Stimulated activated CD8-positive, alpha-beta memory T cell treated with anti-CD3 and anti-CD28 coated beads, Interleukin-12 subunit alpha, Interleukin-12 subunit beta, amount 100 ng/mL, for 24 hours (primary cell): ENCODE data around the gene KY.
"Not testable (repeated sequence)": the region's sequence is repeated elsewhere in the genome, so short reads cannot be mapped to it uniquely, and the experiment has no call there.

Experiments used
- DNase-seq: peaks from one replicate; pipeline ENCODE4 v3.0.0-alpha.2; 2020; ENCODE audit errors: extremely low read depth

The KY gene

DNA sequence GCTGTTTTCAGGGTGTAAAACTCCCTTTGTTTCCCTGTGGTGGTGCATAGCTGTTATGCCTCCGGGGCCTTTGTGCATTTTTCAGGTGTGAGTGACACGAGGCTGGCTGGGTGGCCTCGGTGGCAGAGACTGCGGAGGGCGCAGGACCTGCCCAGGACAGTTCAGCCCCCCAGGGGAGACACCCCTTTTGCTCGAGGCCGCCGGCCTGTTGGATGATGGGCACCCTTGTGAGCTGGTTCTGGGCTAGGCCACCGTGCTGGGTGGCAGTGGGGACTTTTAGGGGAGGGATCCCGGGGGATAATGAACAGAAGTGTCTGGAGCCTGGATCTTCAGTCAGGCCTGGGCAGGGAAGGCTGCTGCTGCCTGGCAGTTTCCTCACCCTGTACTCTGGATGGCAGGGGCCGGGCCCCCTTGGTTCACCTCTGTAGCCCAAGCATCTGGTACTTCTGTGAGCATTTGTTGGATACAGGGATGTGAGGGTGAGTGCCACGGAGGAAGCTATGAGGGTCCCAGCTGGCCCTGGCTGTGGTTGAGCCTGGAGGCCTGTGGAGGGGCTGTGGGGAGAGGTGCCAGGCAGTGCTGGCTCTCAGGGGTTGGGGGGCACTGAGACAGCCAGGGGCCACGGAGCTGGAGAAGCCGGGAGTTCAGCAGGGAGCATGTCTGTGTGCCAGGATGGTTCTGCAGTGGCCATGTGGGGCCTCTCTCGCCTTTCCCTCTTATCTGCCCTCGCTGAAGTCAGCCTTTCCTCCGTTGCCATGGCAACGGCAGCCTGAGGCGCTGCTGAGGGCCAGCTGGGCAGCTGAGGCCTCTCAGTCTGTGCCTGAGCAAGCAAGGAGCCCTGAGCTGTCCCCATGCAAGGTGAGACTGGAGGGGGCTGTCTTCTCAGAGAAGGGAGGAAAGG lies 49.0 kb downstream of the KY start:
- no peak for DNase-seq

DNA sequence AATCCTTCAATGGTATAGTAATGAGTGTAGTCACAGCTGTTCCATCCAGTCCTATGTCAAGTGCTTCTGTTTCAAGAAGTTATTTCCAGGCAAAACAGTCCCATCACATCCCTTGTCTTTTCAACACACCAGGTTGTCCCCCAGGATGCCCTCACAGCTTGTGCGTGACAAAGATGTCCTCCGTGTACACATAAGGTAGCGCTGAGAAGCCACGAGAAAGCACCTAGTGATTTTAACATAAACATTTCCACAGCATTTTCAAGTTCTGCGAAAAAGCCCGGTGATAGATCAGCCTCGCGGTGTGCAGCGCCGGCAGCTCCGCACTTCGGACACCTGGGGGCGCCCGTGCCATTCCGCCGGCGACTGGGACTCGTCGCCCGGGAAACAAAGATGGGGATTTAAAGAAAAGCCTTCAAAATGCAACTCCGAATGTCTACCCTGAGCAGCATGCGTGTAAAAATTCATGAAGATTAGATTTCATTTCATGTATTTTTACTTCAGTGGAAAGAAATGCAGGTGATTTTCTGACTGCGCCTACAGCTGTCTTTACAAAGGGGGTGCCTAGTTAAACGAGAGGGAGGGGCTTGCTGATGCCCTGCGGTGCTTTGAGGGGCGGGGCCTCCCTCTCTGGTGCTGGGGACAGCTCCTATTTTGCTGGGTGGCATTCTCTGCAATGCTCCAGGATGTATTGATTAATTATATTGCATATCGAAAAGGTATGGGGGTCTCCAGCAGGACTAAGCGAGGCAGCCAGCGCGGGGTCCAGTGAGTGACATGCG lies 49.9 kb downstream of the KY start:
- peak; percentile 26 for DNase-seq

DNA sequence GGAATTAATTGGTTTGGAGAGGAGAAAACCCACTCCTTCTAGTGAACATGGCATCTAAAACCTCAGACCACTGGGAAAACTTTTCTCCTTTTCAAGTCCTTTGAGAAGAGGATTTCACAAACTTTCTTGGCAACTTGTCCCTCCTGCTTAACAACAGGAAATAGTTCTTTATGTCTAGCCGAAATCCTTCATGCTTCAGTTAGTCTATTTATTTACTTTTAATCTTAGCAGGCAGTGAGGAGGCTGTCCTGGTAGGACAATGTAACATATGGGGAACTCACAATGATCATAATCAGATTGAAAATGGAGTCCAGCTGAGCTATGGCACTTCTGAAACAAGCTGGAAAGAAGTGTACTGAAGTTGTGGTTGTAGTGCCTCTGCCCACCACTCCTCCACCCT lies 50.6 kb downstream of the KY start:
- no peak for DNase-seq

DNA sequence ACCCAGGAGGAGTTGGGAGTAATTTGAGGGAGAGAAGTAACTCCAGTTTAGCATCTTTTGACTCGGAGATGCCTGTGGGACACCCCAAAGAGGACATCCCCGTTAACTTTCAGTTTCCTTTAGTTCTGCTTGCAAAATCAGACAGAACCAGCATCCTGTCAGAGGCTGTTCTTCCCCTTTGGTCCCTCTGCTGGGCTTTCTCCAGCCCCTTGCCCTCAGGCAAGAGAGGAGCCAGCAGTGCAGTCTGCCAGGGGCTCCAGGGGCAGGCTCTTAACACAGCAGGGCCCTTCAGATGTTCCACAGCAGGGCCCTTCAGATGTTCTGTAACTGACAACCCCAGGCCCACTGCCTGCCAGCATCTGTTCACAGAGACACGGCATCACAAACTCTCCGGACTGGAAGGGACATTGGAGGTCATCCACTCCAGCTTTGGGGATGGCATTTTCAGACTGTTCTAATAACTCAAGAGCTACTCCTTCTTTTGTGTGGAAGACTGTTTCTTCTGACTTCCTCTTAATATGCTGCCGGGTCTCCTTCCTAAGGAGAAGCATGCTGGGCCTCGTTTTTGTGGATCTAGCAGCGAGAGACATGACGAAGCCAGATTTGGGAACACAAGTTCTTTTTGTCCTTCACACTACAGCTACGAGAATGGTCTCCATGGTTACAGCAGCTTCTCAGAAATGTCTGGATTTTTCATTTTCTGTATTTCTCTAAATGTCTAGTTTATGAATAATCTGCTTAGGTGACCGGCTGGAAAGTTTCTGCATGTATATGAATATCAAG lies 51.9 kb downstream of the KY start:
- DNase-seq = no peak

DNA sequence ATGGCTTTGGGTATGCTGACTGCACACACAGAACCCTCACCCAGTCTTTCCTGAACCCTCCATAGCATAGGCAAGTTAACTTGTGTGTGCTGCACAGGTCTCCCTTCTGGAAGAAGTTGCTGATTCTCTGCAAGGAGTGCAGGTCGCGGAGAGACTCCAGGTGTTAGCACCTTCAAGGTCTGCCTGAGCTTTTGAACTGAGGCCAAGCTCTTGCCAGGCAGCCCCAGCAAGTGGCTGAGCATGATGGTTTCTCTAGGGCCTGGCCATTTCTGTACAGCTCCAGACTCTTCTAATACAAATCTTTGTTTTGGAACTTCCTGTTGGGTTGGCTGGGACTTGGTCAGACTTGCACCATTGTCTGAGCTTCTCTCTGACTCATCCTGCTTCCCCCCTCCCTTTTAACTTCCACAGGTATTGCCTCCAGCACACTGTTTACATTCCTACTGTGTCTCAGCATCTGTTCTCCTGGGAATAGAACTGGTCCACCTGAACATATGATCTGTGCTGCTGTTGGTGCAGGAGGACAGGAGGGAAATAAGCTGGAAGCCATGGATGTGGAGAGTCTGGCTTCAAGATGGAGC lies 53.3 kb downstream of the KY start:
- no peak for DNase-seq

DNA sequence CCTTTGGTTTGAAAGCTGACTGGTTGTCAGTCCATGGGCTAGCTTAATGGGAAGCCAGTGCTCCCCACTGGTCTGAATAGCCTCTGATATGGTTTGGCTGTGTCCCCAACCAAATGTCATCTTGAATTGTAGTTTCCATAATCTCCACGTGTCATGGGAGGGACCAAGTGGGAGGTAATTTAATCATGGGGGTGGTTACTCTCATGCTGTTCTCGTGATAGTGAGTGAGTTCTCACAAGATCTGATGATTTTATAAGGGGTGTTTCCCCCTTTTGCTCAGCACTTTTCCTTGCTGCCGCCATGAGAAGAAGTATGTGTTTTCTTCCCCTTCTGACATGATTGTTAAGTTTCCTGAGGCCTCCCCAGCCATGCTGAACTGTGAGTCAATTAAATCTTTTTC lies 55.8 kb downstream of the KY start:
- DNase-seq = not testable (repeated sequence)

DNA sequence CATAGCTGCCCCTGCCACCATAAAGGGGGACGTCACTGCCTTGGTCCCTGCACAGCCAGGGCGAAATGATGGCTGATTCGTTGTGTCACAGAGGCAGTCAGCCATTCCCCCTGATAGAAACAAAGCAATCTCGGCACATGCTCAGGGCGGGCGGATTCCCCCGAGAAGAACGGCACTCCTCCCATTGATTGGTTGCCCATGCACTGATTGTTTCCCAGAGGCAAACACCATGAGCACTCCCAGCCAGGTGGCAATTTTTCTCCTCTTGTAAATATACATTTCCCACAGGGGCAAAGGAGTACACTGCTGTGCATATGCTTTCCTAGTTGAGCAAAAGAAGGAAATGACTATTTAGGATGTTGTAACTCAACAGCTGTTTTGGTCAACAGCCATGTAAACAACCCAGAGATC lies 56.5 kb downstream of the KY start:
- DNase-seq = no peak

DNA sequence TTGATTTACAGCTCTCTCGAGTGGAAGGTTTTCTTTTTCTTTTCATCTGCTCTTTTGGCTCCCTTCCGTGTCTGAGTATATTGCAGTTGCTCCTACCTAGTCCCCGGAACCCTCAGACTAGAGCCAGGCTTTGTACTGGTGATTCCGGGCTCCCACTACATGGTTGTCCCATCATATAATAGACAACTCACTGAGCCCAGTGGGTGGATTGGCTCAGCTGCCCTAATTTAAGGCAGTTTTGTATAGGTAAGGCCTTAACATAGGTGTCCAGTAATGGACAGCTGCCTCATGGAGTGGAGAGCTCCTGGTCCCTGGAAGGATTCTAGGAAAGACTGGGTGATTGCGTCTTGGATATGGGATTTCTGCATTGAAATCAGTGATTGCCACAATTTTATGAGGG lies 58.0 kb downstream of the KY start:
- no peak for DNase-seq

DNA sequence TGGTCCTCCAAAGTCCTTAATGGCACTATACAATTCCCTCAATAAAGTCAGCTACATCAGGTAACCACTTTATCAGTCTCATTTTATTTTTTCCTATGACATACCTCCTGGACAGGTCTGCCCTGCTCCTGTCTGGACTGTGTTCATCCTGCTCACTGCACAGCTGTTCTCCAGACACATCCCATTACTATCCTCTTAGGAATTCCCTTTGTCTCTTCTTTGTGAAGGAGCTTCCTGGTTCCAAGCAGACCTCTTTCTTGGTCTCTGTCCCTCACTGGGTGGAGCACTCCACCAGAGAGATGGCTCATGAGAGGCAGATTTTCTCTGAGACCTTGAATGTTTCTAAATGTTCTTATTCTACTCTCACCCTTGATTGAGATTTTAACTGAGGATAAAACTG lies 60.1 kb downstream of the KY start:
- no peak for DNase-seq

DNA sequence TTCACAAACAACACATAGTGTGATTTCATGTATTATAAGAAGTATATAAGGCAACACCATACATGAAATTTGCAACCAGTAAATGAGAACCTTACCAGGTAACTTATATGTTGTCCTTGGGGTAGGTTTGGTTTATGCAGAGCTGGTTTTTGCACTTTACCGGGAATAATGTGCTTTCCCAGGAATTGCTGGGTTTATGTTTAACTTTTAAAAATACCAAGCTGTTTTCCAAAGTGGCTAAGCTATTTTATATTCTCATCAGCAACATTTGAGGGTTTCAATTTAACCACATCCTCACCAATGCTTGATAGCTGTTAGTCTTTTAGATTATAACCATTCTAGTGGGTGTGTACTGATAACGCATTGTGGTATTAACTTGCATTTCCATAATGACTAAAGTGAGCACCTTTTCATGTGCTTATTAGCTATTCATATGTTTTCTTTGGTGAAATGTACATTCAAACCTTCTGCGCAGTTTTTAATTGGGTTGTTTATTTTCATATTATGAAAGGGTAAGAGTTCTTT lies 71.6 kb downstream of the KY start:
- no peak for DNase-seq

DNA sequence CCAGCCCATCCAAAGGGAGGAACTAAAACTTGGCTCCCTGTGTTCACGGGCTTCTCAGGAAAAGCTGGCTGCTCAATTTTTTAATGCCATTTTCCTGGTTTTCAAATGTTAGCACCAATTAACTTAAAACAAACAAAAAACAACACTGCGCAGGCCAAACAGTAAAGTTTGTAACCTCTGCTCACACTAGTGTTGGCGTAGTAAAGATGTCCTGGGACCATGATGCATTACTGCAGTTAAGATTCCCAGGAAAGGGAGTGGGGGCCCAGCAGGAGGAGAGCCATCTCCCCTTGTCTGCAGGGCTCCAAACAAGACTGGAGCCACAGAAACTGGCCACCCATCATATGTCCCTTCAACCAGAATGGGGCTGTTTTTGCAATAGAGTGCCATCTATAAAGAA lies 74.0 kb downstream of the KY start:
- no peak for DNase-seq

DNA sequence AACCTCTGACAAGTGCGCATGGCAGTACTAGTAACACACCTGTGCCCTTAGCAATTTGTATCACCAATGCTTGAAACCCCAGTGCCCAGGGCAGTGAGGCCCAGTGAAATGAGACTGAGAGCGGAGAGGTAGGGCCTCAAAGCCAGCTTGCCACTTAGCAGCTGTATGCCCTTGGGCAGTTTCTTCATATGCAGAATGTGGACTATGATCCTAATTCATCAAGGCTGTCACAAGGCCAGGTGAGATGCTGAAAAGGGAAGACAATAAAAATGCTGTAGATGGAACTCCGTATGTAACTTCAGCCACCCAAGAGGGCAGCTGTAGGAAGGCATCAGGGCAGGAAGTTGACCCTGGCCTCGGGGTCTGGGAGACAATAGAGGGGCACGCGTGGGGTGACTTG lies 74.4 kb downstream of the KY start:
- DNase-seq = no peak

DNA sequence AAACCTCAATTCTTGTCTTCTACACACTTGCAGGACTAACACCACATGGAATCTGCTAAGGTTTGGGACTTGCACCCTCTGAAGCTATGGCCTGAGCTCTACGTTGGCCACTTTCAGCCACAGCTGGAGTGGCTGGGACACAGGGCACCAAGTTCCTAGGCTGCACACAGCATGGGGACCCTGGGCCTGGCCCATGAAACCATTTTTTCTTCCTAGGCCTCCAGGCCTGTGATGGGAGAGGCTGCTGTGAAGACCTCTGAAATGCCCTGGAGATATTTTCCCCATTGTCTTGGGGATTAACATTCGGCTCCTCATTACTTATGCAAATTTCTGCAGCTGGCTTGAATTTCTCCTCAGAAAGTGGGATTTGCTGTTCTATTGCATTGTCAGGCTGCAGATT lies 80.9 kb downstream of the KY start:
- DNase-seq = not testable (repeated sequence)

DNA sequence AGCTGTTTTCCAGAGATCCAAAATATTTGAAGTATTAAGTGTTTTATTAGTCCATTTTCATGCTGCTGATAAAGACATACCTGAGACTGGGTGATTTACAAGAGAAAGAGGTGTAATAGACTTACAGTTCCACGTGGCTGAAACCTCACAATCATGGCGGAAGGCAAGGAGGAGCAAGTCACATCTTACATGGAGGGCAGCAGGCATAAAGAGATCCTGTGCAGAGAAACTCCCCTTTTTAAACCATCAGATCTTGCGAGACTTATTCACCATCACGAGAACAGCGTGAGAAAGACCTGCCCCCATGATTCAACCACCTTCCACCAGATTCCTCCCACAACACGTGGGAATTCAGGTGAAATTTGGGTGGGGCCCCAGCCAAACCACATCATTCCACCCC lies 82.0 kb downstream of the KY start:
- no peak for DNase-seq

DNA sequence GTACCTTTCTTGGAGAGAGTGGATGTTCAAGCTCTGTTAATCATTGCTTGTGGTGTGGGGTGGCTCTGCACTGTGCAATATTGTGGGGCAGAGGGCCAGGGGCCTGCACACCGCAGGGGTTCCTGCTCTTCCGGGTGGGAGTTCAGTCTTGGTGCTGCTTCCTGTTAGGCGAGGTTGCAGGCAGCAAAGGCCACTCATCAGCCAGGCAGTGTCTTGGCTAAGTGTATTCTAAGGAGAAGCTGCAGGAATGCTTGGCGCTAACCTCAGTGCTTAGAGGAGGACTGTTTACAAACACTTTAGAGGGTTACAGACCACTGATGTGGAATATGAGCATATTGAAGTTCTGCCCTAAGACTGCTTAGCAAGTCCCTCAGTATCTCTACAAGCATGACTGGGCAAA lies 83.2 kb downstream of the KY start:
- no peak for DNase-seq

DNA sequence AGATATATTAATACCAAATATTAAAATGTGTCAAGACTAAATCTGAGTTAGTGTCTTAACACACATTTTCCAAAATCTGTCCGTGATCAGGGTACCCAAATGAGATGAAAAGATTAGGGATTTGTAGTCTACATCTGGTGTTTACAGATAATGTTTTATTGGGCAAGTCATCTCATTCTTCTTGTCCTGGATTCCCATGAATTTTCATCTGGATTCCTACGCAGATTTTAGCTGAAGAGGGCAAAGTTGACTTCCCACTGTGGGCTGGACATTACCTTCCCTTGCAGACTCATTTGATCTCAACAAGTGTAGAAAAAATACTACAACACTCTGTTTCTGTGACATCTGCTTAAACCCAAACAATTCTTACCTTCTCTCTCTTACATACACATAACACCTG lies 85.8 kb downstream of the KY start:
- DNase-seq = no peak

DNA sequence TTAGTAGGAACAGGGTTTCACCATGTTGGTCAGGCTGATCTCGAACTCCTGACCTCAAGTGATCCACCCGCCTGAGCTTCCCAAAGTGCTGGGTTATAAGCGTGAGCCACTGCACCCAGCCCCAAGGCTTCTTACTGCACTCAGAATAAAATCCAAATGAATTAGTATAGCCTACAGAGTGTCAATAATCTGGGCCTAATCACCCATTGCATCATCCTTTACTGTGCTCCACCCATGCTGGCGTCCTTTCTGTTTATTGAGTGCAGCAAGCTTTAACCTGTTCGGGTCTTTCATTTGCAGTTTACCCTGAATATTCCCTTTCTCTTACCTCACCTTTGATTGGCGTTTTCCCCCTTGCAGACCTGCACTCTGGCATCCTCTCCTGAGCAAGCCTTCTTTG lies 87.2 kb downstream of the KY start:
- no peak for DNase-seq

DNA sequence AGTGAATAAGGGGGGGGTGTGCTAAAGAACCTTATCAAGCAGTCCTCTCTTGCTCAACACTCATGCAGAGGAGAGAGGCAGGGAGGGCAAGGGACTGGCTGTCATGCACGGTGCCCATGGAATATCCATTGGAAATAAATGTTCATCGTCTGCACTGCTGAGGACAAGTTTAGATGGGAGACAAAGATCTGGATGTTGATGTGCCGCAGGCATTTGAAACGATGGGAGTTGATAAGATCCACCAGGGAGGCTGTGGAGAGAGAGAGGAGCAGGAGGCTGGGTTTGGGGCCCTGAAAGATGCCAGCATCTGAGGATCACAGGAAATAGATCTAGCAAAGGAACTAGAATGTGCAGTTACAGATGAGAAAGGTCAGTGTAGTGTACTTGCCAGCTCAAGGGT lies 88.8 kb downstream of the KY start:
- DNase-seq = no peak

DNA sequence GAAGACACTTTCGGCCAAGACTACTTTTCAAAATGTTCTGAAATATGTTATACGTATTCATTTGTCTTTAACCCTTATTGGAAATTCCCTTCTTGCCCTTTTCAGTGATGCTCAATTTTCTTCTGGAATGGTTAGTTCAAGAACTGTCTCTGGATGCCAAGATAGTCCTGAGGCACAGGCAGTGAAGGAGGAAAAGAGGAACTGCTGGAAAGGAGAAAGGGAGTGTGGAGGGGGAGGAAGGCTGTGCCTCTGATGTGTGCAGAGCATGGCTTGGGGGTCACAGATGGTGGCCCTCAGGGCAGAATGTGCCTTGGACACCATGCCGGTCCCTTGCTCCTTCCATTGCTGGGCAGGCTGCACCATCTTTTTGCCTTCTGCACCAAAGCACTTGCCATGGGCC lies 91.2 kb downstream of the KY start:
- DNase-seq = no peak
